Measurements from ENCODE around the gene ARMC2. TPM values are rescaled to one million over a fixed set of nuclear protein-coding genes. Genes with fewer than 3 reads are reported as not detected.
"Not testable (repeated sequence)": the region's sequence is repeated elsewhere in the genome, so short reads cannot be mapped to it uniquely, and the experiment has no call there.

ARMC2 gene
- total and polyA plus RNA-seq, 4 donors: 11.8 to 18.5 (median 14.3) TPM

DNA sequence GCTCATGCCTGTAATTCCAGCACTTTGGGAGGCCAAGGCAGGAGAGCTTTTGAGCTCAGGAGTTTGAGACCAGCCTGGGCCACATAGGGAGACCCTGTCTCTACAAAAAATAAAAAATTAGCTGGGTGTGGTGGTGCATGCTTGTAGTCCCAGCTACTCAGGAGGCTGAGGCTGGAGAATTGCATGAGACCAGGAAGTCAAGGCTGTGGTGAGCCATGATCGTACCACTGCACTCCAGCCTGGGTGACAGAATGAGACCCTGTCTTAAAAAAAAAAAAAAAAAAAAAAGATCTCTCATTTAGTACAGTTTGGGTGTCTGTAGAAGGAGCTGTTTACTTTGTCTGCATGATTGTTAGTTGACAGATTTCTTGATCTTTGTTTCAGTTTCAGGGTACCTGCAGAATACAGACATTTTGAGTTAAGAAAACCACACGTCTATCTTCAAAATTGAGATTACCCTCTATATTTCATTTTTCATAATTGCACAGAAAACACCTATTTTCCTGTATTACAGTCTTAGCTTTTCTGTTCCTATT, 17.6 kb downstream of the ARMC2 start:
- not testable (repeated sequence) for H3K4me3 ChIP-seq (ENCODE audit: low read depth, low read length); H3K27me3 ChIP-seq (ENCODE audit: control insufficient read depth, insufficient read depth, low read length); H3K9me3 ChIP-seq (ENCODE audit: control insufficient read depth, insufficient read depth, low read length); DNase-seq (ENCODE audit: low read depth in 4 of 6, low spot score in 6 of 6); H3K27ac ChIP-seq (ENCODE audit: low read depth, low read length); H3K4me1 ChIP-seq (ENCODE audit: control insufficient read depth, insufficient read depth, low read length)
- H3K36me3 ChIP-seq (ENCODE audit: control insufficient read depth, insufficient read depth, low read length): peaks cover 35% of the 10 kb centered on the region
- 100% methylated on average over 1 of the region's 2 CpGs for WGBS (ENCODE audit: insufficient coverage)

DNA sequence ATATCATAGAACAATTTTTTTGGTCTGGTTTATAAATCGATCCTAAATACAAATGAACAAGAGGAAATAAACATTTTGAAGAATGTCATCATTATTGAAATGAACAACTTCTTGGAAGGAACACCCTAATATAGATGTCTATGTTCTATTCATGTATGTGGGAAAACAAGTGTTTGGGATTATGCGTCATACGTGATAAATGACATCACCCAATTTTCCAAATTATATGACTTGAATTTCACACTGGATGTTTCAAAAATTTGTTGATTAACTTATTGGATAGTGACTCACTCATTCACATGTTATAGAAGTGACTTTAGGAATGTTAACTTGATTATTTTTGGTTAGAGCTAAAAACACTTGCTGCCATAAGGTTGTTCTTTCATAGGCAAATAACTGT, 18.6 kb downstream of the ARMC2 start:
- Histone ChIP-seq H3K27me3 (ENCODE audit: control insufficient read depth, insufficient read depth, low read length) (no peaks in the 10 kb centered on the region), H3K9me3 (ENCODE audit: control insufficient read depth, insufficient read depth, low read length) (no peaks in the 10 kb centered on the region), H3K4me3 (ENCODE audit: low read depth, low read length) (no peak overlapping the region), H3K36me3 (ENCODE audit: control insufficient read depth, insufficient read depth, low read length) (peaks cover 32% of the 10 kb centered on the region), H3K27ac (ENCODE audit: low read depth, low read length) (no peak overlapping the region), H3K4me1 (ENCODE audit: control insufficient read depth, insufficient read depth, low read length) (peaks cover 4% of the 10 kb centered on the region)
- no CpG with 5 or more reads among the region's 3 CpGs for WGBS (ENCODE audit: insufficient coverage)
- DNase-seq (ENCODE audit: low read depth in 4 of 6, low spot score in 6 of 6): no peak

DNA sequence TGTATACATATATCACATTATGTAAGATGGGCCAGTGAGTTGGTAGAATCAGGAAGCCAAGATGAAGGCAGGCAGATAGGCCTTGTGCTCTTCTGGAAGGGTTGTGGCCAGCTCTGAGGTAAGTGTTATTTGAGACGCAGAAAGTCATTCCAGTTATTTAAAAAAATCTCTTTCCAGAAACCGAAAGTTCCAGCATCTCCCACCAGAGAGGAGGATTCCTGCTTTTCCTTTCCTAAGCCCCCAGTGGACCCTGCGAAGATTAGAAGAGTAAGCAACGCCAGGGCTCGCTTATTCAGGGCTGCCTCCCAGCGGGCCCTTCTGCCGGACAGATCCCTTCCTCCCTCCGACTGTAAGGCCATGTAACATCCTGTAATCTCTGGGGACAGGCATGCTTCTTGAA, 20.4 kb downstream of the ARMC2 start:
- Histone ChIP-seq H3K9me3 (ENCODE audit: control insufficient read depth, insufficient read depth, low read length) (no peaks in the 10 kb centered on the region), H3K36me3 (ENCODE audit: control insufficient read depth, insufficient read depth, low read length) (peaks cover 24% of the 10 kb centered on the region), H3K4me3 (ENCODE audit: low read depth, low read length) (no peak overlapping the region), H3K27me3 (ENCODE audit: control insufficient read depth, insufficient read depth, low read length) (no peaks in the 10 kb centered on the region), H3K4me1 (ENCODE audit: control insufficient read depth, insufficient read depth, low read length) (peaks cover 14% of the 10 kb centered on the region), H3K27ac (ENCODE audit: low read depth, low read length) (no peak overlapping the region)
- WGBS (ENCODE audit: insufficient coverage): 83% methylated on average over 2 of the region's 8 CpGs
- DNase-seq (ENCODE audit: low read depth in 4 of 6, low spot score in 6 of 6): no peak

- DNase-seq (ENCODE audit: low read depth in 4 of 6, low spot score in 6 of 6): no peak
- Histone ChIP-seq H3K36me3 (ENCODE audit: control insufficient read depth, insufficient read depth, low read length) (peaks cover 20% of the 10 kb centered on the region), H3K4me3 (ENCODE audit: low read depth, low read length) (no peak overlapping the region), H3K4me1 (ENCODE audit: control insufficient read depth, insufficient read depth, low read length) (peaks cover 14% of the 10 kb centered on the region), H3K27me3 (ENCODE audit: control insufficient read depth, insufficient read depth, low read length) (no peaks in the 10 kb centered on the region), H3K27ac (ENCODE audit: low read depth, low read length) (no peak overlapping the region), H3K9me3 (ENCODE audit: control insufficient read depth, insufficient read depth, low read length) (no peaks in the 10 kb centered on the region)
- no CpG with 5 or more reads among the region's 2 CpGs for WGBS (ENCODE audit: insufficient coverage)
These were observed 21.7 kb downstream of the ARMC2 start for GRCh38 chr6:108869876-108870275.

DNA sequence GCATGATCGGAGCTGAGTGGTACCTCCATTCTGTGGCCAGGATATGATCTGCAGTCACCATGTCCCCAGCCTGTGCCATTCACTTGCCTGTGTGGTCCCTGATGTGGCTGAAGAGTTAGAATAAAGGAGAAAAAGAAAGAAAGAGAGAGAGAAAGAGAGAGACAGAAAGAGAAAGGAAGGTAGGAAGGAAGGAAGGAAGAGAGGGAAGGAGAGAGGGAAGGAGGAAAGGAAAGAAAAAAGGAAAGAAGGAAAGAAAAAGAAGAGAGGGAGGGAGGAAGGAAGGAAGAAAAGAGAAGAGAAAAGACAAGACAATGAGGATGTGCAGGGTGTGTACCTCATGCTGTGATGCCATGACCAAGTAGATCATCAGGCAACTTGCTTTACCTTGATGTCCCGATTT, 22.1 kb downstream of the ARMC2 start:
- H3K4me3 ChIP-seq (ENCODE audit: low read depth, low read length): no peak overlapping the region
- WGBS (ENCODE audit: insufficient coverage): 100% methylated on average over 2 of the region's 2 CpGs
- peaks cover 14% of the 10 kb centered on the region for H3K4me1 ChIP-seq (ENCODE audit: control insufficient read depth, insufficient read depth, low read length)
- H3K36me3 ChIP-seq (ENCODE audit: control insufficient read depth, insufficient read depth, low read length): peaks cover 20% of the 10 kb centered on the region
- no peak overlapping the region for H3K27ac ChIP-seq (ENCODE audit: low read depth, low read length)
- H3K27me3 ChIP-seq (ENCODE audit: control insufficient read depth, insufficient read depth, low read length): no peaks in the 10 kb centered on the region
- H3K9me3 ChIP-seq (ENCODE audit: control insufficient read depth, insufficient read depth, low read length): no peaks in the 10 kb centered on the region
- no peak for DNase-seq (ENCODE audit: low read depth in 4 of 6, low spot score in 6 of 6)

DNA sequence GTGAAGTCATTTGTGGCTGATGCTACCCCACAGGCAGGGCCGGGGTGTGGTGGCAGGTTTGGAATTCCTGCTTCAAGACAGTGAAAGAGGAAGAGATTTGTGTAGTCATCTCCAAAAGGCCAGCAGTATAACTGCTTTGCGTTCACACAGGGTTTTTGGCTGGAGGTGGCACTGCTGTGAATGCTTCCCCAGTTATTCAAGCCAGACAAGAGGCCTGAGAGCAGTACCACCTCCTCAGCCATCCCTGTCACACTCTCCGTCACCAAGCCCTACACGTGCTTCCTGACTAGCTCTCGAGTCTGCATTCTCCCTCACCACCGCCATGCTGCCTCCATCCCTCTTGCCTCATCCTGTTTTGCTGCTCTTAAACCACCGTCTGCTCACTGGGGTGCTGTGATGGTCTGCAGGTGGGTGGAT, 23.9 kb downstream of the ARMC2 start:
- H3K4me1 ChIP-seq (ENCODE audit: control insufficient read depth, insufficient read depth, low read length): peaks cover 14% of the 10 kb centered on the region
- no peak overlapping the region for H3K4me3 ChIP-seq (ENCODE audit: low read depth, low read length)
- peaks cover 20% of the 10 kb centered on the region for H3K36me3 ChIP-seq (ENCODE audit: control insufficient read depth, insufficient read depth, low read length)
- H3K9me3 ChIP-seq (ENCODE audit: control insufficient read depth, insufficient read depth, low read length): no peaks in the 10 kb centered on the region
- no peak overlapping the region for H3K27ac ChIP-seq (ENCODE audit: low read depth, low read length)
- 43% methylated on average over 4 of the region's 7 CpGs for WGBS (ENCODE audit: insufficient coverage)
- DNase-seq (ENCODE audit: low read depth in 4 of 6, low spot score in 6 of 6): peak in 1 of 6 donors; percentile 1
- no peaks in the 10 kb centered on the region for H3K27me3 ChIP-seq (ENCODE audit: control insufficient read depth, insufficient read depth, low read length)

DNA sequence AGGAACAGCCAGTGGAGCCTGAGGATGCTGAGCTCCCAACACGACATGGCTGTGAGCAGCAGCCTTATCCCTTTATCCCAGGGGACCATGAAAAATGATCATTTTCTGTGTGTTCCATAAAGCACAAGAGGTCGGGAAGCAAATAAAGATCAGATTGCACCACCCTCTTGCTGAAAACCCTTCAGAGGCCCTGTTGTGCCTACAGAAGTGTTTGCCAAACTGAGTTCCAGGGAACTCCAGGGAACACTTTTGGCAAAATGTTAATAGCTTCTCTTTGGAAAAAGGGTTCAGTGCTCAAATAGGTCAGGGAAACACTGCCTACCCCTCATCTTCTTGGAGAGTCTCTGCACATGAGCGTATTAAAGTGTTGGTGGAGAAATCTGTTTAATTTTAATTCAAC, 24.4 kb downstream of the ARMC2 start:
- peaks cover 14% of the 10 kb centered on the region for H3K4me1 ChIP-seq (ENCODE audit: control insufficient read depth, insufficient read depth, low read length)
- H3K9me3 ChIP-seq (ENCODE audit: control insufficient read depth, insufficient read depth, low read length): no peaks in the 10 kb centered on the region
- WGBS (ENCODE audit: insufficient coverage): 56% methylated on average over 1 of the region's 3 CpGs
- peak in 1 of 6 donors; percentile 3 for DNase-seq (ENCODE audit: low read depth in 4 of 6, low spot score in 6 of 6)
- no peaks in the 10 kb centered on the region for H3K27me3 ChIP-seq (ENCODE audit: control insufficient read depth, insufficient read depth, low read length)
- H3K4me3 ChIP-seq (ENCODE audit: low read depth, low read length): no peak overlapping the region
- H3K36me3 ChIP-seq (ENCODE audit: control insufficient read depth, insufficient read depth, low read length): peaks cover 18% of the 10 kb centered on the region
- no peak overlapping the region for H3K27ac ChIP-seq (ENCODE audit: low read depth, low read length)

- peaks cover 17% of the 10 kb centered on the region for H3K36me3 ChIP-seq (ENCODE audit: control insufficient read depth, insufficient read depth, low read length)
- no peaks in the 10 kb centered on the region for H3K27me3 ChIP-seq (ENCODE audit: control insufficient read depth, insufficient read depth, low read length)
- WGBS (ENCODE audit: insufficient coverage): 72% methylated on average over 4 of the region's 7 CpGs
- H3K4me3 ChIP-seq (ENCODE audit: low read depth, low read length): no peak overlapping the region
- no peaks in the 10 kb centered on the region for H3K9me3 ChIP-seq (ENCODE audit: control insufficient read depth, insufficient read depth, low read length)
- no peak for DNase-seq (ENCODE audit: low read depth in 4 of 6, low spot score in 6 of 6)
- H3K27ac ChIP-seq (ENCODE audit: low read depth, low read length): no peak overlapping the region
- H3K4me1 ChIP-seq (ENCODE audit: control insufficient read depth, insufficient read depth, low read length): peaks cover 16% of the 10 kb centered on the region
These were observed 25.0 kb downstream of the ARMC2 start for GRCh38 chr6:108873251-108873650.

GRCh38 chr6:108873971-108874370, 25.7 kb downstream of the ARMC2 start:
- 83% methylated on average over 5 of the region's 6 CpGs for WGBS (ENCODE audit: insufficient coverage)
- DNase-seq (ENCODE audit: low read depth in 4 of 6, low spot score in 6 of 6): no peak
- Histone ChIP-seq H3K36me3 (ENCODE audit: control insufficient read depth, insufficient read depth, low read length) (peaks cover 14% of the 10 kb centered on the region), H3K4me1 (ENCODE audit: control insufficient read depth, insufficient read depth, low read length) (peaks cover 18% of the 10 kb centered on the region), H3K4me3 (ENCODE audit: low read depth, low read length) (no peak overlapping the region), H3K9me3 (ENCODE audit: control insufficient read depth, insufficient read depth, low read length) (no peaks in the 10 kb centered on the region), H3K27me3 (ENCODE audit: control insufficient read depth, insufficient read depth, low read length) (no peaks in the 10 kb centered on the region), H3K27ac (ENCODE audit: low read depth, low read length) (no peak overlapping the region)

GRCh38 chr6:108874470-108875160, 26.4 kb downstream of the ARMC2 start:
- Histone ChIP-seq H3K36me3 (ENCODE audit: control insufficient read depth, insufficient read depth, low read length) (peaks cover 13% of the 10 kb centered on the region), H3K9me3 (ENCODE audit: control insufficient read depth, insufficient read depth, low read length) (no peaks in the 10 kb centered on the region), H3K27me3 (ENCODE audit: control insufficient read depth, insufficient read depth, low read length) (no peaks in the 10 kb centered on the region), H3K4me1 (ENCODE audit: control insufficient read depth, insufficient read depth, low read length) (peaks cover 18% of the 10 kb centered on the region), H3K4me3 (ENCODE audit: low read depth, low read length) (no peak overlapping the region), H3K27ac (ENCODE audit: low read depth, low read length) (no peak overlapping the region)
- no peak for DNase-seq (ENCODE audit: low read depth in 4 of 6, low spot score in 6 of 6)
- WGBS (ENCODE audit: insufficient coverage): 100% methylated on average over 2 of the region's 5 CpGs

Measured in spinal cord (tissue), 10 donors.